KOPT-K1 (cell line): Measurements from ENCODE around the gene GHDC.

Experiments
- H3K27ac ChIP-seq: fragments of 200-600 bp; sonication (generic); 2 replicates; pipeline ENCODE4 v1.5.1; 2016; ENCODE audit warnings: antibody characterized with exemption, mild to moderate bottlenecking, low read depth, low read length; ENCODE audit not compliant: poor library complexity, severe bottlenecking
- H3K36me3 ChIP-seq: fragments of 200-600 bp; sonication (generic); 2 replicates; pipeline ENCODE4 v1.5.1; 2017; ENCODE audit warnings: antibody characterized with exemption, mild to moderate bottlenecking, low read length, moderate library complexity; ENCODE audit not compliant: insufficient read depth
- H3K9me3 ChIP-seq: fragments of 200-600 bp; sonication (generic); 2 replicates; pipeline ENCODE4 v1.5.1; 2017; ENCODE audit warnings: antibody characterized with exemption, low read length, mild to moderate bottlenecking; ENCODE audit not compliant: insufficient read depth, poor library complexity, severe bottlenecking

The GHDC gene

GRCh38 chr17:42180922-42181850 is 13.1 kb downstream of the GHDC start, which contains the start of gene KCNH4:
Gene KCNH4, minus strand, starts transcription at chr17:42181142. Its CDS starts 197 bp downstream, at chr17:42180945.
- H3K27ac ChIP-seq, result no peak within 1 kb of the TSS
- no peaks in the 10 kb centered on the region for H3K9me3 ChIP-seq
- no peaks in the 10 kb centered on the region for H3K36me3 ChIP-seq

GRCh38 chr17:42180411-42180921 is 13.8 kb downstream of the GHDC start:
- Histone ChIP-seq H3K9me3 (no peaks in the 10 kb centered on the region), H3K36me3 (no peaks in the 10 kb centered on the region), H3K27ac (no peak overlapping the region)

- H3K9me3 ChIP-seq, result no peaks in the 10 kb centered on the region
- H3K27ac ChIP-seq, result no peak overlapping the region
- H3K36me3 ChIP-seq, result no peaks in the 10 kb centered on the region
Observed at GRCh38 chr17:42179911-42180410, 14.3 kb downstream of the GHDC start.

GRCh38 chr17:42179335-42179734 is 15.0 kb downstream of the GHDC start:
- Histone ChIP-seq H3K27ac (no peak overlapping the region), H3K36me3 (no peaks in the 10 kb centered on the region), H3K9me3 (no peaks in the 10 kb centered on the region)

GRCh38 chr17:42178817-42179216 is 15.5 kb downstream of the GHDC start:
- no peak overlapping the region for H3K27ac ChIP-seq
- H3K9me3 ChIP-seq, result no peaks in the 10 kb centered on the region
- no peaks in the 10 kb centered on the region for H3K36me3 ChIP-seq

- Histone ChIP-seq H3K9me3 (no peaks in the 10 kb centered on the region), H3K36me3 (no peaks in the 10 kb centered on the region), H3K27ac (no peak overlapping the region)
Observed at GRCh38 chr17:42177684-42178083, 16.6 kb downstream of the GHDC start.

GRCh38 chr17:42174126-42174783 is 20.0 kb downstream of the GHDC start:
- Histone ChIP-seq H3K36me3 (no peaks in the 10 kb centered on the region), H3K9me3 (no peaks in the 10 kb centered on the region), H3K27ac (no peak overlapping the region)

GRCh38 chr17:42171831-42172230 is 22.5 kb downstream of the GHDC start:
- Histone ChIP-seq H3K9me3 (no peaks in the 10 kb centered on the region), H3K27ac (no peak overlapping the region)

GRCh38 chr17:42169351-42169750 is 24.9 kb downstream of the GHDC start:
- no peaks in the 10 kb centered on the region for H3K9me3 ChIP-seq
- no peaks in the 10 kb centered on the region for H3K36me3 ChIP-seq
- no peak overlapping the region for H3K27ac ChIP-seq

More at GRCh38 chr17:42171831-42172230, 22.5 kb downstream of the GHDC start:
- no peaks in the 10 kb centered on the region for H3K36me3 ChIP-seq

GRCh38 chr17:42167807-42168206 is 26.5 kb downstream of the GHDC start:
- no peaks in the 10 kb centered on the region for H3K36me3 ChIP-seq
- H3K9me3 ChIP-seq, result no peaks in the 10 kb centered on the region
- H3K27ac ChIP-seq, result no peak overlapping the region

GRCh38 chr17:42166196-42166763 is 28.0 kb downstream of the GHDC start:
- H3K27ac ChIP-seq, result no peak overlapping the region
- no peaks in the 10 kb centered on the region for H3K9me3 ChIP-seq
- no peaks in the 10 kb centered on the region for H3K36me3 ChIP-seq

- H3K36me3 ChIP-seq, result no peaks in the 10 kb centered on the region
Observed at GRCh38 chr17:42165751-42166150, 28.5 kb downstream of the GHDC start.

GRCh38 chr17:42163696-42164407 is 30.4 kb downstream of the GHDC start:
- no peak overlapping the region for H3K27ac ChIP-seq
- H3K36me3 ChIP-seq, result no peaks in the 10 kb centered on the region
- no peaks in the 10 kb centered on the region for H3K9me3 ChIP-seq

More at GRCh38 chr17:42165751-42166150, 28.5 kb downstream of the GHDC start:
- no peak overlapping the region for H3K27ac ChIP-seq
- no peaks in the 10 kb centered on the region for H3K9me3 ChIP-seq

- Histone ChIP-seq H3K36me3 (no peaks in the 10 kb centered on the region), H3K27ac (no peak overlapping the region), H3K9me3 (no peaks in the 10 kb centered on the region)
Observed at GRCh38 chr17:42163113-42163512, 31.2 kb downstream of the GHDC start.
